A673 (cell line): Measurements from ENCODE around the gene GLTP. TPM values are rescaled to one million over a fixed set of nuclear protein-coding genes. Genes with fewer than 3 reads are reported as not detected.

Source experiments
- BruUV-seq: library from RNA; stranded (reverse); fragments of 400-500 nt; replicated peaks from 2 replicates; lab custom pipeline; 2021; lab: Mats Ljungman, UMichigan
- CTCF ChIA-PET: fragments of 300-600 bp; sonication (Branson Sonifier 250); formaldehyde crosslinking; loops from one replicate; lab custom pipeline; 2022; ENCODE audit warnings: antibody characterized with exemption; lab: Charles Lee
- POLR2A ChIA-PET: fragments of 300-600 bp; sonication (Branson Sonifier 250); formaldehyde crosslinking; loops from one replicate; lab custom pipeline; 2022; ENCODE audit warnings: antibody characterized with exemption; ENCODE audit not compliant: low non-redundant PET; lab: Charles Lee
- DNase-seq: peaks from one replicate; pipeline ENCODE4 v3.0.0-alpha.2; 2015; ENCODE audit warnings: low spot score
- H3K27ac ChIP-seq: fragments of 200-600 bp; sonication (generic); 2 replicates; pipeline ENCODE4 v1.5.1; 2016; ENCODE audit warnings: mixed run types, low read depth, mild to moderate bottlenecking, mixed read lengths, antibody characterized with exemption, low read length; ENCODE audit not compliant: poor library complexity, severe bottlenecking
- H3K27me3 ChIP-seq: fragments of 200-600 bp; sonication (generic); replicated peaks from 2 replicates; pipeline ENCODE4 v1.6.1; 2017; ENCODE audit warnings: mixed run types, low read depth, mild to moderate bottlenecking, mixed read lengths, antibody characterized with exemption, low read length; ENCODE audit not compliant: insufficient read depth, poor library complexity
- H3K36me3 ChIP-seq: fragments of 200-600 bp; sonication (generic); 2 replicates; pipeline ENCODE4 v1.6.1; 2016; ENCODE audit warnings: mixed run types, mild to moderate bottlenecking, mixed read lengths, antibody characterized with exemption, low read length; ENCODE audit not compliant: insufficient read depth, poor library complexity, severe bottlenecking
- H3K4me1 ChIP-seq: fragments of 200-600 bp; sonication (generic); 2 replicates; pipeline ENCODE4 v1.6.1; 2017; ENCODE audit warnings: mixed run types, mild to moderate bottlenecking, mixed read lengths, antibody characterized with exemption, low read length; ENCODE audit not compliant: insufficient read depth, poor library complexity, severe bottlenecking
- H3K4me3 ChIP-seq: fragments of 200-600 bp; sonication (generic); 2 replicates; pipeline ENCODE4 v1.5.1; 2016; ENCODE audit warnings: low read depth, mixed run types, mild to moderate bottlenecking, mixed read lengths, low read length; ENCODE audit not compliant: poor library complexity, severe bottlenecking
- H3K9me3 ChIP-seq: fragments of 200-600 bp; sonication (generic); 2 replicates; pipeline ENCODE4 v1.6.1; 2016; ENCODE audit warnings: mixed run types, low read depth, mild to moderate bottlenecking, mixed read lengths, antibody characterized with exemption, low read length; ENCODE audit not compliant: poor library complexity, severe bottlenecking
- CTCF ChIP-seq: fragments of 300-800, 200-600 bp; sonication (generic); conservative IDR thresholded peaks from 2 replicates; pipeline ENCODE4 v1.5.1; 2017; ENCODE audit warnings: low read depth, mild to moderate bottlenecking, antibody characterized with exemption, low read length, moderate library complexity, mixed read lengths
- EZH2 ChIP-seq: fragments of 200-600 bp; sonication (generic); IDR thresholded peaks from 2 replicates; pipeline ENCODE4 v1.6.1; 2017; ENCODE audit warnings: borderline replicate concordance, low read depth, mild to moderate bottlenecking, mixed read lengths, antibody characterized with exemption, low read length; ENCODE audit not compliant: poor library complexity, severe bottlenecking
- intact Hi-C: fragments of 100-400 bp; cut with micrococcal nuclease; formaldehyde crosslinking; loops from one replicate; pipeline ENCODE4 v1.10.0; 2022; ENCODE audit not compliant: unreplicated experiment
- total RNA-seq: library from RNA; stranded (reverse); gene quantifications from 2 replicates; pipeline ENCODE4 v1.2.3, GENCODE V29; 2021

The GLTP gene
- total RNA-seq, 1 experiment from 2014 or later: 20.2 TPM

DNA sequence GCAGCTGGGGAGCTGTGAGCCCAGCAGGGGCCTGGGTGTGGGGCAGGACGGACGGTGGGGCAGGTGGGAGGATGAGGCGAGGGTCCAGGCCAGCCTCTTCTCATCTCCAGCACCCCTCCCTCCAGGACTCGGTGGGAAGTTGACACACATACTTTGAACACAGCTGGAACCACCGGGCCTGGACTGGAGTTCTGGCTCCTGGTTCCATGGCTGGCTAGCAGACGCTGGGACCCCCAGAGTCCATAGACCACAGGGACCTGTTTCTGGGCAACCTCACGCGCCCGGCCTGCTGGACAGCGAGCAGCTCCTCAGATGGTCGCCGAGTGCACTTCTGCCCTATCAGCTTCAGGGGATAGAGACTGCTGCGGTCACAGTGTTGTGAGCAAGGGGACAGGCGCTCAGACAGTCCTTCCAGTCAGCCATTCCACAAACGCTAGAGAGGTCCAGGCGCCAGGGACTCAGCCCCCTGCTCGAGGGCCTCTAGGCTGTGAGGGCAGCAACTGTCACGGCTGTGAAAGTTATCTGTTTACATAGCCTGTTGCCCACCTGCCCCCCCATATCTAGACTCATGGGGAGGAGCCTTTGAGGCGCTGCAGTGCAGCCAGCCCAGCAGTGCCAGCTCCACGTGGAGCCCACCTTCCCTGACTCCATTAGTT lies 45.0 kb upstream of the GLTP start:
- no peaks in the 10 kb centered on the region for H3K9me3 ChIP-seq
- no peaks in the 10 kb centered on the region for H3K36me3 ChIP-seq
- ChIA-PET CTCF (no interaction called here), POLR2A (no interaction called here)
- no peaks in the 10 kb centered on the region for H3K27me3 ChIP-seq
- TF ChIP-seq EZH2 (no peak), CTCF (no peak)
- no TSS peak for BruUV-seq
- intact Hi-C loops: no loop called here
- no peak for DNase-seq
- no peaks in the 10 kb centered on the region for H3K4me1 ChIP-seq
- H3K4me3 ChIP-seq: no peak overlapping the region
- no peak overlapping the region for H3K27ac ChIP-seq

DNA sequence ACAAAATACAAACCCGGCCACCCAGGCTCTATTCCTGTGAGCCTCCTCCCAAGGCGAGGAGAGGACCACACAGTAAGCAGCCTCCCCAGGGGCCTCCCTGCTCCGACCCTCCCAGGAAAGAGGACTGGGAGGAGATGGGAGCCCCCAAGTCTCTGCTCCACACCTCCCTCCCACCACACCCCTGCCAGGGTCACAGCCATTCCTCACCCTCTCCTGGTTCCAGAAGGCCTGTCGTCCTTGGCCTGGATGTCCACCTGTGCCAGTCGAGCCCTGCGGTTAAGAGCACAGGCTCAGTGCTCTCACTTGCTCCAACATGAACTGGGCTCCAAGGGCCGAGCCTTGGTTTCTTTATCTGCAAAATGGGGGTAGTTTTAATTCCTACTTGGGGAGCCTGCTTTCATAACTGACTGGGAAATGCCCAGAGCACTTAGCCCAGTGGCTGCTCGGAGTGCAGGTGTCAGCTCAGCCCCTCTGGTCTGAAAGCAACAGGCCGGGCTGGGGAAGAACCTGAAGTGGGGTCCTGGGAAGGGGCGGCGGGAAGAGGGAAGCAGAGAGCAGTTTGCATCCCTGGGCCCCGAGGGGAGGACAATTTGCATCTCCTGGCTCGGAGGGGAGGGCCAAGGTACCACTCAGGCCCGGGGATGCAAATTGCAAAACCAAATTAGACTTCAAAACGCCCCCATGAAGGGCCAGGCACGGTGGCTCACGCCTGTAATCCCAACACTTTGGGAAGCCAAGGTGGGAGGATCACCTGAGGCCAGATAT lies 43.3 kb upstream of the GLTP start:
- no peak for DNase-seq
- H3K4me1 ChIP-seq: no peaks in the 10 kb centered on the region
- ChIA-PET CTCF (interaction anchor here (0.6 kb wide), 1 partner anchor 54 kb away, joined by 3 read pairs; no protein-coding TSS in a partner anchor), POLR2A (no interaction called here)
- TF ChIP-seq CTCF (no peak), EZH2 (no peak)
- H3K36me3 ChIP-seq: peaks cover 4% of the 10 kb centered on the region
- no peaks in the 10 kb centered on the region for H3K9me3 ChIP-seq
- H3K4me3 ChIP-seq: no peak overlapping the region
- no TSS peak for BruUV-seq
- no peaks in the 10 kb centered on the region for H3K27me3 ChIP-seq
- intact Hi-C loops: no loop called here
- H3K27ac ChIP-seq: no peak overlapping the region

GRCh38 chr12:109923038-109923437 lies 42.7 kb upstream of the GLTP start:
- no peaks in the 10 kb centered on the region for H3K9me3 ChIP-seq
- no peak overlapping the region for H3K4me3 ChIP-seq
- no peak for TF ChIP-seq CTCF
- no peak for TF ChIP-seq EZH2
- ChIA-PET POLR2A (no interaction called here), CTCF (interaction anchor here (0.6 kb wide), 1 partner anchor 54 kb away, joined by 3 read pairs; no protein-coding TSS in a partner anchor)
- no peaks in the 10 kb centered on the region for H3K4me1 ChIP-seq
- no TSS peak for BruUV-seq
- peaks cover 4% of the 10 kb centered on the region for H3K36me3 ChIP-seq
- H3K27ac ChIP-seq: no peak overlapping the region
- no peak for DNase-seq
- H3K27me3 ChIP-seq: no peaks in the 10 kb centered on the region
- intact Hi-C loops: no loop called here
